ENCODE data around the gene ACVRL1.

The ACVRL1 gene

DNA sequence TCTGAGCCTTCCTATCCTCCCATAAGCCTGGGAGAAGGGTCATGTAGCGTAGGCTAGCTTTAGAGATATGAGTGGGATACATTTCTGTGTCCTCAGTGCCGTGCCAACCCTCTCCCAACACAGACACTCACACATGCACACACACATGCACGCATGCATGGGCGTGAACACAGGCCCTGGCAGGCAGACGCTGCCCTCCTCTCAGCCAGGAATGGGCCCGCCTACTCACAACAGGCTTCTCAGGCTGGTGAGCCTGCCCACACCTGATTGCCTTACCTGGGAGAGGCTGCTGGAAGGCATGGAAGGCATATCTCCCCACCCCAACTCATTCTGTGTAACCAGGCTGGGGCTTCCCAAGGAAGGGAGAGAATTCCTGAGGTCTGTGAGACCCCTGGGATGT lies 31.4 kb downstream of the ACVRL1 start:
- no peak for DNase-seq
- no peak for TF ChIP-seq CTCF (IDR thresholded peaks at IDR 0.05; ENCODE audit: low read depth, low read length)
- Histone ChIP-seq H3K4me1 (peaks cover 36% of the 10 kb centered on the region), H3K4me3 (ENCODE audit: low read depth, low read length) (no peak overlapping the region), H3K9me3 (no peaks in the 10 kb centered on the region), H3K36me3 (no peaks in the 10 kb centered on the region), H3K27me3 (no peaks in the 10 kb centered on the region)

DNA sequence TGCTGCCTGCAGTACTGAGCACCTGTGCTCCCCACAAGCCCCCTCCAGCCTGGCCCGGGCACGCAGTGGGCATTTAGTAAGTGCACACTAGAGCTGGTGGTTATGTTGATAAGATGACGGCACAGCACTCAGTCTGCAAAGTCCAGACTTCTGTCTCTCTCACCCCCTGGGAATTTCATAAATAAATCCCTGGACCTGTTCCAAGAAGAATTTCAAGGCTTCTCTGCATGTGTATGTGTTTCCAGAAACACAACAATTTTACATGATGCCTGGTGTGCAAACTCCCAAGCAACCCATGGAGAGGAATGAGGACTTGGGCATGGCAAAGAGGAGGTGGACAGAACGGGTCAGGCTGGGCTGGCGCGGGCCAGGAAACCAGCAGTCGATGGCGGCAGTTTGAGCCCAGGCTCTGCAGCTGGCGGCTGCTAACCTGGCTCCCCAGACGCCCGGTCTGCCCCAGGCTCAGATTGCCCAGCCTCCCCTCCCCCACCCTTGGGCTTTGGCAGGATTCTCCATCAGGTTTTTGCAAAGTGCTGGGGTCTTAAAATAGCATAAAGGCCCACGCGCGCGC lies 33.8 kb downstream of the ACVRL1 start:
- peak overlapping the region; percentile 42 for H3K4me3 ChIP-seq (ENCODE audit: low read depth, low read length)
- H3K4me1 ChIP-seq = peaks cover 36% of the 10 kb centered on the region
- peak; percentile 89 for DNase-seq
- H3K9me3 ChIP-seq = peaks cover 6% of the 10 kb centered on the region; the same call in 1 of the 2 replicates
- H3K27me3 ChIP-seq = no peaks in the 10 kb centered on the region
- no peak for TF ChIP-seq CTCF (IDR thresholded peaks at IDR 0.05; ENCODE audit: low read depth, low read length)
- no peaks in the 10 kb centered on the region for H3K36me3 ChIP-seq

- Histone ChIP-seq H3K4me1 (peaks cover 36% of the 10 kb centered on the region), H3K4me3 (ENCODE audit: low read depth, low read length) (peak overlapping the region; percentile 3; the same call in 1 of the 2 replicates), H3K36me3 (no peaks in the 10 kb centered on the region), H3K9me3 (peaks cover 6% of the 10 kb centered on the region; the same call in 1 of the 2 replicates), H3K27me3 (no peaks in the 10 kb centered on the region)
- TF ChIP-seq CTCF (IDR thresholded peaks at IDR 0.05; ENCODE audit: low read depth, low read length) = no peak
- no peak for DNase-seq
Observed at GRCh38 chr12:51941604-51942003, 34.3 kb downstream of the ACVRL1 start.

DNA sequence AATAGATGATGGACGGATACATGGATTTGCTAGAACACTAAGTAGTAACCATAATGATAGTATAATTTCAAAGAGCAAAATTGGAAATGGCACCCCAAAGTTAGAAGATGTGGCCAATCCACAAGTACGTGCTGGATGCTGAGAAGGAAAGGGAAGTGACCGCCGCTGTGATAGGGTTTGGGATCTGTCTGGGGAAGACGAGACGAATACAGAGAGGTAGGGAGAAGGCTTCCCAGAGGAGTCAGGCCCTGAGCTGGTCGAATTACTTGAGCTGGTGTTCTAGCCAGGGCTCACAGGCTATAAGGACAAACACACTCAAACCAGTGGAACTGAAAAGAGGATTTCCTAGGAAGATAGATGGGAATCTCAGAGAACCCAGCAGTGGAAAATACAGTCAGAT lies 34.8 kb downstream of the ACVRL1 start:
- H3K4me1 ChIP-seq = peaks cover 36% of the 10 kb centered on the region
- DNase-seq = no peak
- no peak overlapping the region for H3K4me3 ChIP-seq (ENCODE audit: low read depth, low read length)
- no peaks in the 10 kb centered on the region for H3K27me3 ChIP-seq
- H3K36me3 ChIP-seq = no peaks in the 10 kb centered on the region
- TF ChIP-seq CTCF (IDR thresholded peaks at IDR 0.05; ENCODE audit: low read depth, low read length) = no peak
- H3K9me3 ChIP-seq = peaks cover 6% of the 10 kb centered on the region; the same call in 1 of the 2 replicates

DNA sequence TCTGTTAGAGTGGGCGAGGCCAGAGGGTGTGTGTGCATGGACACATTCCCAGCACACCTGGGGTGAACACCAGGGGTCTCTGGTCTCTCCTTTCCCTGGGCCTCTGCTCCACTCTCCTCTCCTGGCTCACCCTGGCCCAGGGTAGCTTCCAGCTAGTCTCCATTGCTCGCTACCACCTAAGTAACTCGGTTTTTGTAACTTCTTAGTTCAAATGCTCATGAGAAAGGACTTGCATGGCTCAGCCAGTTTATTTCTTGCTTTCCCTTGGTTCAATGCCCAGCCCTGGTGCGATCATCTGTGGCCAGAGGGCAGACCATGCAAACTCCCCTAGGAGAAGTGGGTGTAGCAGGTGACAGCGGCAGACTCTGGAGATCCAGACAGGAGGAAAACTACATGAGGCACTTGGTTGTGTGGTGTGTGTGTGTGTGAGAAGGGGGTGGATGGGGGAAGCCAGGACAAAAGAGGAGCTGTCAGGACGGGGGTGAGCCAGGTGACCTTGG lies 35.2 kb downstream of the ACVRL1 start:
- peaks cover 35% of the 10 kb centered on the region for H3K4me1 ChIP-seq
- DNase-seq = no peak
- no peaks in the 10 kb centered on the region for H3K36me3 ChIP-seq
- peaks cover 6% of the 10 kb centered on the region; the same call in 1 of the 2 replicates for H3K9me3 ChIP-seq
- H3K4me3 ChIP-seq (ENCODE audit: low read depth, low read length) = no peak overlapping the region
- TF ChIP-seq CTCF (IDR thresholded peaks at IDR 0.05; ENCODE audit: low read depth, low read length) = no peak
- H3K27me3 ChIP-seq = no peaks in the 10 kb centered on the region

DNA sequence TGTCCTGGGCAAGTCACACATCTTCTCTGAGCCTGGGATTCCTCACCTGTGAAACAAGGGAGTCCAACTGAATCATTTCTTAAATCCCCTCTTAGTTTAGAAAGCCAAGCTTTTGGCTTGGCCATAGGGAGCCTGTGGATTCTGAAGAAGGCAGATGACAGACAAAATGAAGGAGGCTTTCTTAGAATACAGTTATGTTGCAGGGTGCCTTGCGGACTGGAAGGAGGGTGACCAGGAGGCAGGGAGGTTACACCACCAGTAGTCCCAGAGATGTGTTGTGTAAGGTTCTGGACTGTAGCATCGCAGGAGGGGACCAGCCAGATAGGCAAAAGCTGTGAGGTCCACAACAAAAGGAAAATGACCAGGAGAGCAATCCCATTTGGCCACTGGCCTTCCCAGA lies 36.0 kb downstream of the ACVRL1 start:
- H3K4me1 ChIP-seq = peaks cover 27% of the 10 kb centered on the region
- no peaks in the 10 kb centered on the region for H3K36me3 ChIP-seq
- no peak for TF ChIP-seq CTCF (IDR thresholded peaks at IDR 0.05; ENCODE audit: low read depth, low read length)
- H3K9me3 ChIP-seq = peaks cover 6% of the 10 kb centered on the region; the same call in 1 of the 2 replicates
- H3K4me3 ChIP-seq (ENCODE audit: low read depth, low read length) = no peak overlapping the region
- DNase-seq = no peak
- no peaks in the 10 kb centered on the region for H3K27me3 ChIP-seq
